Measurements from ENCODE around the gene LTF.
"Not testable (repeated sequence)": the region's sequence is repeated elsewhere in the genome, so short reads cannot be mapped to it uniquely, and the experiment has no call there.

The LTF gene

DNA sequence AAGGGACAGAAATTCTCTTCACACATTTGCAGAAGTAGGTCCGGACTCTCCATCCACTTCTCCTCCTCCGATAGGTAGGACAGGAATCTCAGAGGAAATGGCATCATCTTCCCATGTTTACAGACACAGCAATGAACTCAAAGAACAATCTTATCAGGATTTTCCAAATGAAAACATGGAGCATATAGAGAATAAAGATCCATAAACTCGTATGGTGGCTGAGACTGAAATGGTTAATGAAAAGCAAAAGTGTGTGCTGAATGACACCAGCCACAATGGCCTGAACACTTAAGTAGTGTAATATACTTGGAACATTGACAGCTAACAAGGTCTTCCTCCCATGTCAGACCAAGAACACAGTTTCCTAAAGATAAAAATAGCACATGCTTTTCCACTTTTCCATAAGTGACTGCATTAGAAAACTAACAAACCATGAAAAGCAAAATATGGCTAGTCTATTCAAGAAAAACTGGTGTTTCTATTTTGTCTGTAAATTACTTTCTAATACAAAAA, 51.9 kb downstream of the LTF start:
- no peak for DNase-seq (ENCODE audit: low read depth)

DNA sequence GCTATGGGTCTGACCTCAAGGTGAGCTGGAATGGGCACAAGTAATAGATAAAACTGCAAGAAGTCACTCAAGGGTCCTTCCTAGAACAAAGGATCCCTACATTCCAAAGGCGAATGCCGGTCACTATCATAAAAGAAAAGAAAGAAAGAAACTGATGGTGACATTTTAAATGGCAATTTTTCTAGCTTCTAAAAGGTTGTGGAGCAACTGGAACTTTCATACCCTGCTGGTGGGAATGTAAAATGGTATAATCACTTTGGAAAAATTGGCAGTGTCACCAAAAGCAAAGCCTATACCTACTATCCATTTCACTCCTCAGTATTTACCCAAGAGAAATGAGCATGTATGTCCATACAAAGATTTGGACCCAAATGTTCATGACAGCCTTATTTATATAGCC, 53.4 kb downstream of the LTF start:
- DNase-seq (ENCODE audit: low read depth) = no peak

DNA sequence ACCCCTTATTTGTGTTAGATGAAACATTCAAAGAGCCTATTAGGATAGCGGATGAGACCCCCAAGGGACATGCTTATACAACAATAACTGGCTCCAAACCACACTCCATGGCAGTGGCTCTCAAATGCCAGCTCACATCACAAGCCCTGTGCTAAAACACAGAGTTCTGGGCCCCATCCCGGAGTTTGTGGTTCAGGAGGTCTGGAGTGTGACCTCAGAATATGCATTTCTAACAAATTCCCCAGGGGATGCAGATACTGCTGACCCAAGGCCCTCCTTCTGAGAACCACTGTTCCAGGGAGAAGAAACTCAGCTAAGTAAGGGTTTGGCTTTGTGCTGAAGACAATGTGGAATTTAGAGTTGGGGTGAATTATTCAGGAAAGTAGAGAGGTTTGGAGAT, 54.0 kb downstream of the LTF start:
- DNase-seq (ENCODE audit: low read depth) = no peak

GRCh38 chr3:46409739-46410489, 54.8 kb downstream of the LTF start:
- no peak for DNase-seq (ENCODE audit: low read depth)

DNA sequence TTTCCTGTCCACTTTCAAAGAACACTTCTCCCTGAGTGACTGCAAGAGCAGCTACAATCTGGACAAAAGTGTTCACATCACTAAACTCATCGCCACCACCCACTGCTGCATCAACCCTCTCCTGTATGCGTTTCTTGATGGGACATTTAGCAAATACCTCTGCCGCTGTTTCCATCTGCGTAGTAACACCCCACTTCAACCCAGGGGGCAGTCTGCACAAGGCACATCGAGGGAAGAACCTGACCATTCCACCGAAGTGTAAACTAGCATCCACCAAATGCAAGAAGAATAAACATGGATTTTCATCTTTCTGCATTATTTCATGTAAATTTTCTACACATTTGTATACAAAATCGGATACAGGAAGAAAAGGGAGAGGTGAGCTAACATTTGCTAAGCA, 55.9 kb downstream of the LTF start:
- no peak for DNase-seq (ENCODE audit: low read depth)

DNA sequence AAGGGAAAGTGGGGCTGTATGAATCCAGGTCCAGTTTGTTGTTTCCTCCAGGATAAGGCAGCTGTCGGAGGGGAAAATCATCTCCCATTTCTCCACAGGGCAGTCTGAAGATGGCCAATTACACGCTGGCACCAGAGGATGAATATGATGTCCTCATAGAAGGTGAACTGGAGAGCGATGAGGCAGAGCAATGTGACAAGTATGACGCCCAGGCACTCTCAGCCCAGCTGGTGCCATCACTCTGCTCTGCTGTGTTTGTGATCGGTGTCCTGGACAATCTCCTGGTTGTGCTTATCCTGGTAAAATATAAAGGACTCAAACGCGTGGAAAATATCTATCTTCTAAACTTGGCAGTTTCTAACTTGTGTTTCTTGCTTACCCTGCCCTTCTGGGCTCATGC, 56.7 kb downstream of the LTF start:
- DNase-seq (ENCODE audit: low read depth) = no peak

- DNase-seq (ENCODE audit: low read depth) = no peak
Observed at GRCh38 chr3:46406788-46407611, 57.7 kb downstream of the LTF start, which contains the start of the genes CCR5AS and CCRL2. Gene CCR5AS (minus strand): TSS chr3:46407066. Gene CCRL2 (plus strand): TSS chr3:46407259. CDS start chr3:46408080, 821 bp downstream.

DNA sequence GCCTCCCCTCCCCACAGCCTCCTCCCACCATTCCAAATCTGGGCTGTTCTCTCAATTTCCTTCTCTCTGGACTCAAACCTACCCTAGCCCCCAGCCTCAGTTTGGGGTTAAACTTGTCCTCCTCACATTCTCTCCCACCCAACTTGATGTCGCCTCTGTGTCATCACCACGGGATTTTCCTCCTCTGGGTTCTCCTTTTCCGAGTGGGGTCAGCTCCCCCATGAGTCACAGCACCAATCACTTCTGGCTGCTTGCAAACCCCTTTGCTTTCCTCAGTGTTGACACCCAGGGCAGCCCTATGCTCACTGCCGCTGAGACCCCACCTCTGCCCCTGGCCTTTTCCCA, 58.3 kb downstream of the LTF start:
- DNase-seq (ENCODE audit: low read depth) = no peak

DNA sequence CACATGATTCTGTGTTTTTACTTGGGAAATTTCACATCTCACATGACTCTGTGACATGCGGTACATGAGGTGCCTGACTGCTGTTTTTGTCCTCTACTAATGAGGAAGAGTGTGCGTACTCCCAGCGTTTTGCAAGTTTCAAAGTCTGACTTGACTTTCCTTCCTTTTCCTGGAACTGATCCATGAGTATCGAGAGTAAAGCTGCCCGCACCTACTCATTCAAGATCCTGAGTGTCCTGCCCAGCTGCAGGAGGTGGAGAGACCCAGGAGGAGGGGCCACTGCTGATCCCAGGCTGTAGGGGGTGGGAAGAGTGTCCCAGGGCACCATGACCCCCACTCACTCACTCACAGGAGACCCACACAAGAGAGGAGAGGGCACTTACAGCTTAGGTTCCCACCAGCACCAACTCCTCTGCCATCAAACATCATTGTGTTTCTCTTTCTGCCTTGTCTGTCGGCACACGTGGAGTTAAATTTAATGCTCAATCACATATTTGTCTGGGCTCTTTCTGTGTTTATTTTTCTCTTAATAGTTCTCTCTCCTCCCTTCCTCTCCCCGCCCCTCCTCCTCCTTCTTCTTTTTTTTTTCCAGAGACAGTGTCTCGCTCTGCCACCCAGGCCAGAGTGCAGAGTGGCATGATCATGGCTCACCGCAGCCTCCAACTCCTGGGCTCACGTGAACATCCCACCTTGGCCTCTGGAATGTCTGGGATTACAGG, 59.2 kb downstream of the LTF start:
- no peak for DNase-seq (ENCODE audit: low read depth)

- not testable (repeated sequence) for DNase-seq (ENCODE audit: low read depth)
Observed at GRCh38 chr3:46402902-46403301, 61.8 kb downstream of the LTF start.

DNA sequence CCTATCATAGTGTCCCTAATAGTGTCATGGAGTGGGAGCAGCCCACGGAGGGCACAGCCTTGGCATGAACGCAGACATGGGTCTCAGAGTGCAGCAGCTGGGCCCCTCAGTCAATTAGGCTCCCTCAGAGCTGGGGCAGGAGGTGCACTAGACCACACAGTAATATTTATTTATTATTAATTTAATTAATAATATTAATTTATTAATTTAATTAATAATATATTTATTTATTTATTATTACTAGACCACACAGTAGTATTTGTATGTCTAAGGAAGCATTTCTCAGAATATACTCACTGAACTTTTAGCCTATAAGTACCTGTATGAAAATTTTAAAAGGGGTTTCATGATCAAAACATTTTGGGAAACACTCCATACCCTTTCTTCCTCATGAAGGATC, 63.1 kb downstream of the LTF start:
- no peak for DNase-seq (ENCODE audit: low read depth)

- no peak for DNase-seq (ENCODE audit: low read depth)
Observed at GRCh38 chr3:46400846-46401245, 63.9 kb downstream of the LTF start.

- DNase-seq (ENCODE audit: low read depth) = peak; percentile 98
Observed at GRCh38 chr3:46400000-46400734, 64.5 kb downstream of the LTF start.

- DNase-seq (ENCODE audit: low read depth) = peak; percentile 6
Observed at GRCh38 chr3:46399557-46399956, 65.1 kb downstream of the LTF start.

DNA sequence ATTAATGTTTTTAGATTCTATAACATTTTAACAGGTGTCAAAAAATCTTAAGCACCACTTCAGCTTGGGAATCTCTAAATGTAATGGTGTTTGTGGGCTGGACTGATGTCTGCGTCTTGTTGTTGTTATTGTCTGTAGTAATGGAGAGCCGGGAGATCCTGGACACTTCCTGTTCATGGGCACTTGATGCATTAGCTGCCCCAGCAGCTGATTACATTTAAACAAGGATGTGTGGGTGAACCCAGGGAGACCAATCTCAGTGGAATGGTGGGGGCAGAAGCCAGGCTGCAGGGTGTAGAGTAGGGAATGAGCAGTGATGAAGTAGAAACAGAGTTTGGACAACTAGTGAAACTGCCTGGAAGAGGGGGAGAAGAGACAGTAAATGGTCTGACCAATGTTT, 65.6 kb downstream of the LTF start:
- DNase-seq (ENCODE audit: low read depth) = peak; percentile 11

- no peak for DNase-seq (ENCODE audit: low read depth)
Observed at GRCh38 chr3:46398186-46398955, 66.3 kb downstream of the LTF start.

GRCh38 chr3:46397111-46397510, 67.6 kb downstream of the LTF start:
- no peak for DNase-seq (ENCODE audit: low read depth)

DNA sequence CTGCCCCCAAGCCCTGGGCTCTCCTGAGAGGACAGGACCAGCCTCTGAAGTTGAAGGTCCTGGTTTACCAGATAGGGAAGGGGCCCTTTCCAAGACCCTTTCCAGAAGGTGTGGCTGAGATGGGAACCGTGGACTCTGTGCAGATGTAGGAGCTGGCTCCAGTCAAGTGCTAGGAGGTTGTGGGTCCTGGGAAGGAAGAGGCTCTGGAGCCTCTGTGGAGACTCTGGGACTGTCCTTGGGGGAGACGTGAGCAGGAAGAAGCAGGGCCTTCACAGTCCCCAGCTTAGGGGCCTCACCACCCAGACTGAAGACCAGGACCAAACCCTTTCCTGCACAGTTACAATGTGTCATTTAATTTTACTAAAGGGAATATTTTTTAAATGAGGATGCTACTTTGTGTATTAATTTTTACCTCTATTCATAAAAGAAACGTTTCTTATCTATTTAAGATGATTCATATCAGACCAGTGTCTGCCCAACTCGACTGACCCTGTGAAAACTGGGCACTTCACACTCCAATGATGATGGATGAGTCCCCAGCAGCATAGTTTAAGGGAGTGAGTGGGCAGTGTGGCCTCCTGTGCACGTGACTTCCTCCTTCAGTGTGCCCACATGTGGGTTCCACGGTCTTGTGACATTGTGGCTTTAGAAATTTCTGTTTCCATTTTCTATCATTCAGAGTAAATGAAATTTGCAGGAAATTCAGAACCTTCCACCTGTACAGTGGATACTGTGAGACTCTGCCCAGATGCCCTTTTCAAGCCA, 68.8 kb downstream of the LTF start:
- DNase-seq (ENCODE audit: low read depth) = peak; percentile 18

DNA sequence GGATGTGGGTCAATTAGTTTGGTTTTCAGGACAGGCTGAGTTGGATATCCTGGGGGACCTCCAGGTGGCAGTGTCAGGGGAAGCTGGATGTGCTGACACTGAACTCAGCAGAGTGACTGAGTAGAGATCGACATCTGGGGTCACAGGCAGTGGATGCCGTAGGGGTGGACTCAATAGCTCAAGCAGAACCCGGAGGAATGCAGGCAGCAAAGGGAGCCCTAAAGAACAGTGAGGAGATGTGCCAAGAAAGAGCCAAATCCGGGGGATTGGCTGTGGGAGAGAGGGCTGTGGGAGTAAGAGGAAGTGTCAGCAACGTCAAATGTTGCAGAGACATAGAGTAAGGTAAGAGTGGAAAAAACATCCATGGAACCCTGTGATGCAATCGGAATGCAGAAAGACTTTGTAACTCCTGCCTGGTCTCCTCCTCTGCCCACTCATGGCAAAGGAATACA, 69.5 kb downstream of the LTF start:
- peak; percentile 89 for DNase-seq (ENCODE audit: low read depth)

All from amniotic epithelial cell (primary cell).